HG03442 (cell line): ENCODE results near the gene KLK3.

Source experiments
- ATAC-seq: cut with Tn5 transposase; IDR thresholded peaks from one replicate; pipeline ENCODE4 v1.9.1; 2021; ENCODE audit warnings: mild to moderate bottlenecking, moderate library complexity; ENCODE audit not compliant: unreplicated experiment

The KLK3 gene

DNA sequence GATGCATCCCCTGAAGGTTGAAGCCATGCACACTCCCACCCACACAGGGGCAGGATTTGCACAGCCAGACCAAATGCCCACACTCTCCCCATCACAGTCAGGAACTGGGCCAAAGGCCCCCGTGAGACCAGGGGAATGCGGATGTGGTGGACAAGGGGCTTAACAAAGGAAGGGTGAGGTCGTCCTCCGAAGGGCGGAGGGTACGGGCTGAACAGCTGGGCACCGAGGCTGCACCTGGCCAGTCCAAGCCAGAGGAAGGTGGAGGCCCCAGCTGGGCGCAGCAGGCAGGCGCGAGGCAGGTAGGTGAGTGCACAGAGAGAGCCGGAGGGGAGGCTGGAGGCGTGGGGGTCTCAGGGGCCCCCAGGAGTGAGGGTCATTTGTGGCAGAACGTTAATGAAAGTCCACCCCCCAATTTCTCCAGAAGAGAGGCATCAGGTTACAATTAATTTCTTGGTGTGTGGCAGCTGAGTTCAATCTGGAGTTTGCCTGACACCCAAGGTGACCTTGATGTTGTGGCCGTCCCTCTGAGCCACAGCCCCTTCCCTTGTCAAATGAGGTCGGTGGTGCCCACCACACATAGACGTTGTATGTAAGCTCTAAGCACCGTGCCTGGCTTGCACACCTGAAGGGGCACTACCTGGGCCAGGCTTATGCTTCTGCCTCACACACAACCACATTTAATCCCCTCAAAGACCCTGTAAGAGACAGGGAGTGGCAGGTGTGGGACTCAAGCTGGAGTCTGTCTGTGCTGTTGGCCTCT is 24.3 kb upstream of the KLK3 start:
- no peak for ATAC-seq

DNA sequence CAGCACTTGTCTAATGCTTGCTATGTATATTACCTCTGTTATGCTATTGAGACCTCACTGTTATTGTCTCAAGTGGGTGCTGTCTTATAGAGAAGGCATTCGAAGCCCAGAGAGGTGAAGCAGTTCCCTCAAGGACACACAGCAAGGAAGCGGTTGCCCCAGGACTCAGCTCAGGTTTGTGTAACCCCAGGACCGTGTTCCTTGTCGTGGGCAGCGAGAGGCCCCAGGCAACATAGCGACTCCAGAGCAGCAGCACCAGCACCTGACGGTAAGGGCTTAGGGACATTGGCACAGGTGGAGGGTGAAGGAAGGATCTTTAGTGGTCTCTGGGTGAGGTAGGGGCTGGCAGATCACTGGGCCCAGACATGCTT is 23.7 kb upstream of the KLK3 start:
- ATAC-seq, result no peak

DNA sequence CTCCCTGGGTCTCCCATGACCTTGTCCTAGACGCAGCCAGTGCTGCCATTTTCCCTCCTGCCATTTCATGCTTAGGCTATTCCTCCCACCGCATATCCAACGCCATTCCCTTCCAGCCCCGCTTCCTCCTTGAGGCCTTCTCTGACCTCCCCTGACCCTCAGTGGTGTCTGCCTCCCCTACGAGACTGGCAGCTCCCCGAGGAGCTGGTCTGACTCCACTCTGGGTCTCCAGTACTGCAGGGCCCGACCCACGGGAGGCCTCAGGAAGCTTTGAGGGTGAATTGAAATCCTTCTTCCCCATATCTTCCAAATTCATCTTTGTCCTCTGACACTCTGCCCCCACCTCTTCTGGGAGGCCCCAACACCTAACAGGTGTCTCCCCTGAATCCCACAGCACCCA is 22.0 kb upstream of the KLK3 start:
- no peak for ATAC-seq

DNA sequence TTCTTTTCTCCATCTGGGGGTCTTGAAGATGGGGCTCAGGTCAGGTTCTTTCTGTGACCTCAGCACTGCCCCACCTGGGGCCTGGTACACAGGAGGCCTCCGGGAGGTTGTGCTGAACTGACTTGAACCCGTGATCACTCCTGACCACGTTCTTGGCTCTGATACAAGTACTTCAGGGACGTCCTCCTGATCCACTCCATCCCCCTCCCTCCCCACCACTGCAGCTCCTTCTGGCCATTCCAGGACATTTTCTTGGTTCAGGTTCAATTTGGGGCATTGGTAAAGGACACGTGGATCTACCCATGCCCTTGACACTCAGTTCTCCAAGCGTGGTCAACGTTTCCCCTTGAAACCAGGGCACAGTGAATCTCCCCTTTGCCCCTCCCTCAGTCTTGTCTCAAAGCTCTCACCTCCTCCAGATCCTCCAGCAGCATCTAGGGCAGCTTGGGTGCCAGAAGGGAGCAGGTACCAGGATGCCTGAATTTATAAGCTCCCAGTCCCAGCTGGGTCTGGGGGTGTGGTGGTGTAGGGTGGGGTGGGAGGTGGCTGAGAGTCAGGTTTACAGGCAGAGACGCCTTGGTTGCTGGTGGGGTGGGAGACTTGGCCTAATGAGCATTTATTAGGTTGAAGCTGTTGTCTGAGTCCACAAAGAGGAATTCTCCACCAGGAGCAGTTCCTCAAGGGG is 21.5 kb upstream of the KLK3 start, which contains the start of gene KLK15:
KLK15 (minus strand) TSS at position 458 of the 685 bp plus-strand sequence. CDS start 2,082 bp downstream, outside the sequence.
- no peak for ATAC-seq

DNA sequence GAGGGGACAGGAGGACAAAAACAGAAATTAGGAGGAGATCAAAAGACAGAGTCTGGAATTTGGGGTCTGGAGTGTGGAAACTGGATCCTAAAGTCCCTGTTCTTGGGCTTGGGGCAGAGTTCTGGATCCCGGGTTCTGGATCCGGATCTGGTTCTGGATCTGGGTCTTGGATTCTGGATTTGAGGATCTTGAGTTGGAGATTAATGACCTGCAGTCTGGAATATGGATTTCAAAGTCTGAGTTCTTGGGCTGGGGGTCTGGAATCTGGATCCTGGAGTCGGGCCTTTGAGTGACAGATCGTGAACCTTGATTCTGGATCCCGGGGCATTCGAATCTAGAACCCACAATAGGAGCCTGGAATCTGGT is 20.9 kb upstream of the KLK3 start:
- ATAC-seq, result no peak

DNA sequence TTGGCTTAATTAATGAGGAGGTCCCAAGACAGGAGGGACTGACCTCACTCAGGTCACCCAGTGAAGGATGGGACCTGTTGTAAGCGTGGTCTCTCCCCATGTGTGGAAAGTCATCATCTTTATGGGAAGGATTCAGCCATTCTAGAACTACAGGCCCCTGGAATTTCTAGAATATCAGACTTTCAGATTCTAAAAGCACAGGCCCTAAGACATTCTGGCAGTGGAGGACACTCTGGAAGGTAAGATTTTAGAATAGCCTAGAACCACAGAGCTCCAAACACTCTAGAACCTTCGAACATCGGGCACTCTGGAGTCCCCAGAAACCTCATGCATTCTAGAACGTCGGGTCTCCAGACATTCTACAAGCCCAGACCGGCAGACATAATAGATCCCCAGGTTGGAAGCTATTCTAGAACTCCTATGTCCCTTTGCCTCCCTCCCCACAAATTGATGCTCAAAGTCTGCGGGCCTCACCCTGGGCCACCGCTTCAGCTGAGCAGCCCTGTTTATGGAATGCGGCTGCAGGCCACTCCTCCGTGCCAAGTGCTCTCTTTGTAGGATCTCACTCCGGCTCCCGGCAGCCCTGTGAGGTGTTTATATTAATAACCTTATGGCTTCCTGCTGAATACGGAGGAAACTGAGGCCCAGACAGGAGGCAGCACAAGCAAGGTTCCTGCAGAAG is 19.5 kb upstream of the KLK3 start:
- ATAC-seq, result no peak

DNA sequence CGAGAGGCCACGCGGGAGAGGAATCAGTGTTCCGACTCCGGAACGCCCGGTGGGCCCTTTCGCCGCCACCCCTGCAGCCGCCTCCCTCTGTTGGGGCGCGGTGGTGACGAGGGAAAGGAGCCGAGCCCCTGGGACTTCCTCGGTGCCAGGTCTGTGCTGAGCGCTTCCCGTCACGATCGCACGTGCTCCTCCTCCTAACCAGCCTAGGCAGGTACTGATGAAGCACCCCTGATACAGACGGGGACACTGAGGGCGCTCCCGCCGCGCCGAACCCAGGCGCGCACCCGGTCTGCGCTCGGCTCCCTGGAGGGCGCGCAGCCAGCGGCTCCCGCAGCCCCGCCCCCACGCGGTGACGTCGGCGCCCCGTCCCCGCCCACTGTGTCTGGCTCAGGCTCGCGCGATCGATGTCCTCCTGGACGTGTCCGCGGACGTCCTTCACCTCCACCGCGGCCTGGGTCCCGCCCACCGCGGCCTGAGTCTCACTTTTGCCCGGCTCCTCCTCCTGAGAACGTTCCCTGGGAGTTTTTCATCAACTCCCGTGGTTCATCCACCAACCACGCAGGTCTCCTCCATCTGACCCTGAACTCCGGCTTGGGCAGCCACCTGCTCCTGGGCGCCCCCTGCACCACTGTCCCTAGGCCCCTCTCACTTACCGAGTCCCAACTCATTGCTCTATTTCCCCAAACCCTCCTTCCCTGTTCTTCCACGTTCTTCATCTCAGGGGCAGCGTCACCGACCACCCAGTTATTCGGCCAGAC is 18.8 kb upstream of the KLK3 start:
- peak; percentile 81 for ATAC-seq

DNA sequence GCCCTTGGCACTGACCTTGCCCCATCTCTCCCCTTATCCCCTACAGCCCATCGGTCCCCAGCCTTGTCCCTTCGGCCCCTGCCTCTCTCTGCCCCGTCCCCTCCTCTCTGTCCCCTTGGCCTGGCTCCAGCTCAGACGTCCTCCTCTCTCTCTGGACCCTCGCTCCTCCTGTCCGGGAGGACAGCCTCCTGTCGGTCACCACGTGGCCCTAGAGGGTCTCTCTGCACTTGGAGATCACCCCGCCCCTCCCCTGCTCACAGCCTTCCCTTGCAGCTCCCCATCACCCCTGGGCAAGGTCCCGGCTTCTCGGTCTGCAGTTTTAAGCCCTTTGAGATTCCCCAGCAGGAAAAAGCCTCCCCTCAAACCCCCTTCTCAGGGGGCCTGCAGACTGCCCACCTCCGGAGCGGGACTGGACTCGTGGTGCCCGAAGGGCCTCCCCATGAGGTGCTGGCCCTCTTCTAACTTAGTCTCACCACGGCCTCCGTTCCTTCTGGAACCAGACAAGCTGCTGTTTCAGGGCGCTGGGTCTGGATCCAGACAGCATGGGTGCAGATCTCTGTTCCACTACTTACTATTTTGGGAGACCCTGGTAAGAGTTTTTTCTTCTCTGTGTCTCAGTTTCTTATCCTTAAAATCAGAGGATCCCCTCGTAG is 18.0 kb upstream of the KLK3 start:
- ATAC-seq, result no peak

DNA sequence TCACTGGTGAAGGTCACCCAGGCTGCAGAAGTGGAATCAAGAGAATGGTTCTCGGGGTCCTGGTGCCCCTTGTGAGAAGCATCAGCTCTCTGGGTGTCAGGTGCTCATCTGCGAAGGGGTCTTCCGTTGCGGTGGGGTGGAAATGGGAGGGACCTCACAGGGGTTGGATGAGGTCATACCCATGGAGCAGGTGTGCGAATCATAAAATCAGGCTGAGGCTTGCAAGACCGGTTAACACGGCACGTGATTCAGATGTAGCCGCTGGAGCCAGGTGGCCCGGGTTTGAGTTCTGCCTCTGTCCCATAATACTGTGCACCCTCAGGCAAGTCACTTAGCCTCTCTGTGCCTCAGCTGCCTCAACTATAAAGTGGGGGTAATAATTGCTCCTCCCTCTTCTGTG is 17.4 kb upstream of the KLK3 start:
- ATAC-seq, result no peak

DNA sequence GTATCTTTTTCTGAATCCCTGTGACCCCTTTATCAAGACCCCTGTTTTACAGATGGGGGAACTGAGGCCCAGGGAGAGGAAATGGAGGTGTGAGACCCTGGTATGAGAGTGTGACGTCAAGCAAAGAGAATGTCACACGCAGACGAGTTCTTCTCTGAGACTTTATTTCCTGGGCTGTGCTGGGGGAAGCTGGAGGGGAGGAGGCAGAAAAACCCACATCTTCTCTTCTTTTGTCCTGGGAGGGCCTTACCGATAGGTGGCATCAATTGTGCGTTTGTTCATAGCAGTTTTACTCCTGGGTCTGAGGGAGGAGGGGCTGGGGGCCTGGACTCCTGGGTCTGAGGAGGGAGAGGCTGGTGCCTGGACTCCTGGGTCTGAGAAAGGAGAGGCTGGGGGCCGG is 16.5 kb upstream of the KLK3 start:
- ATAC-seq, result no peak

DNA sequence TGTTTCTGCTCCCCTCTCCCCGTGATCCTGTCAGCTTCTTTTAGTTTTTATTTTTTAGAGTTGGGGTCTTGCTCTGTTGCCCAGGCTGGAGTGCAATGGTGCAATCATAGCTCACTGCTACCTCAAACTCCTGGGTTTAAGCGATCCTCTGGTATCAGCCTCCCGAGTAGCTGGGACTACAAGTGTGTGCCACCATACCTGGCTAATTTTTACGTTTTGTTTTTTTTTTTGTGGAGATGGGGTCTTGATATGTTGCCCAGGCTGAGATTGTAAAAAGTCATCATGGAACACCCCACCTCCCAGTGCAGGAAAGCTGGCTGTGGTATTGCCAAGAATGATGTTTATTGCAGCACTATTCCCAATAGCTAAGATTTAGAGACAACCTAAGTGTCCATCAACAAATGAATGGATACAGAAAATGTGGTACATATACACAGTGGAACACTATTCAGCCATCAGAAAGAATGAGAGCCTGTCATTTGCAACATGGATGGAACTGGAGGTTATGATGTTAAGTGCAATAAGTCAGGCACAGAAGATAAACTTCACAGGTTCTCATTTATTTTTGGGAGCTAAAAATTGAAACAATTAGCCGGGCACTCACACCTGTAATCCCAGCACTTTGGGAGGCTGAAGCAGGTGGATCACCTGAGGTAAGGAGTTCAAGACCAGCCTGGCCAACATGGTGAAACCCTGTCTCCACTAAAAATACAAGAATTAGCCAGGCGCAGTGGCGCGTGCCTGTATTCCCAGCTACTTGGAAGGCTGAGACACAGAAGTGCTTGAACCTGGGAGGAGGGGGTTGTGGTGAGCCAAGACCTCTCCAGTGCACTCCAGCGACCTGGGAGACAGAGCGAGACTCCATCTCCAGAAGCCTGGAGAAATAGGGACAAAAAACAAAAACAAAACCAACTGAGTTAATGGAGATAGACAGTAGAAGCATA is 14.7 kb upstream of the KLK3 start:
- no peak for ATAC-seq

DNA sequence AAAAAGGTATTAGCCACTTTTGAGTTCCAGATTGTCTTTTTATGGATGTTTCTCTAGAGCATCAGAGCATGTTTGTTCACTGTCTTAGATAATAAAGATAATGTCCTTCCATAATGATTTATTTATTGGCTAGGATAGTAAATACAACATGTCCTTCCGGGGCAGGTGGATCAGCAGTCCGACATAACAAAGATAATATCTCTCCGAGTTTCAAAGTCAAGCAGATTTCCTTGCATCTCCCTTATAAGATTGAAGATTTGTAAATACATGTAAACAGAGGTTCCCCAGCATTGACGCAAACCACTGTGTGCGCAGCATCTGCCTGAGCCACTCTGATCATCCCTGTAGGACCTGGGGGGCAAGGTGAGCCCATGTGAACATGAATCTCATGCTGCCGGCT is 12.6 kb upstream of the KLK3 start:
- no peak for ATAC-seq

DNA sequence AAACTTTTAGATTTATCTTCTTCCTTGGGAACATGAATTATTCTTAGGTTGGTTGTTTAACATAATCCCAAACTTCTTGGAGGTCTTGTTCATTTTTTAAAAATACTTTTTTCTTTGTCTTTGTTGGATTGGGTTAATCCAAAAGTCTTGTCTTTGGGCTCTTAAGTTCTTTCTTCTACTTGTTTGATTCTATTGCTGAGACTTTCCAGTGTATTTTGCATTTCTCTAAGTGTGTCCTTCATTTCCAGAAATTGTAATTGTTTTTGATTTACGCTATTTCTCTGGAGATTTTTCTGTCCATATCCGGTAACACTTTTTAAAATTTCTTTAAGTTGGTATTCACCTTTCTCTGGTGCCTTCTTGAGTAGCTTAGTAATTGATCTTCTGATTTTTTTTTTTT is 11.5 kb upstream of the KLK3 start:
- no peak for ATAC-seq

DNA sequence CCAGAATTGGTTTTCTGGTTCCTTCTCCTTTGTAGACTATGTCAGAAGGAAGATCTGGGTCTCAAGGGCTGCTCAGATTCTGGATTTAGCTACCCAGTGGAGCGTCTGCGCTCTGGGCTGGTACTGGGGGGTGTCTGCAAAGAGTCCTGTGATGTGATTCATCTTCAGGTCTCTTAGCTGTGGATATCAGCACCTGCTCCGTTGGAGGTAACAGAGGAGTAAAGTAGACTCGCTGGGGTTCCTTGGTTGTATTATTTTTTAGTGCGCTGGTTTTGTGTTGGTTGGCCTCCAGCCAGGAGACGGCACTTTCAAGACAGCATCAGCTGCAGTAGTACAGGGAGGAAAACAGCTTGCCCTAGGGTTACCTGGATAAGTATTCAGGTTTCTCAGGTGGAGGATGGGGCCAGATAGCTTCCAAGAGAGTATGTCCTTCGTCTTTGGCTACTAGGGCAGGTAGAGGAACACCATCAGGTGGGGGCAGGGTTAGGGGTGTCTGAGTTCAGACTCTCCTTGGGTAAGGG is 11.0 kb upstream of the KLK3 start:
- ATAC-seq, result no peak

DNA sequence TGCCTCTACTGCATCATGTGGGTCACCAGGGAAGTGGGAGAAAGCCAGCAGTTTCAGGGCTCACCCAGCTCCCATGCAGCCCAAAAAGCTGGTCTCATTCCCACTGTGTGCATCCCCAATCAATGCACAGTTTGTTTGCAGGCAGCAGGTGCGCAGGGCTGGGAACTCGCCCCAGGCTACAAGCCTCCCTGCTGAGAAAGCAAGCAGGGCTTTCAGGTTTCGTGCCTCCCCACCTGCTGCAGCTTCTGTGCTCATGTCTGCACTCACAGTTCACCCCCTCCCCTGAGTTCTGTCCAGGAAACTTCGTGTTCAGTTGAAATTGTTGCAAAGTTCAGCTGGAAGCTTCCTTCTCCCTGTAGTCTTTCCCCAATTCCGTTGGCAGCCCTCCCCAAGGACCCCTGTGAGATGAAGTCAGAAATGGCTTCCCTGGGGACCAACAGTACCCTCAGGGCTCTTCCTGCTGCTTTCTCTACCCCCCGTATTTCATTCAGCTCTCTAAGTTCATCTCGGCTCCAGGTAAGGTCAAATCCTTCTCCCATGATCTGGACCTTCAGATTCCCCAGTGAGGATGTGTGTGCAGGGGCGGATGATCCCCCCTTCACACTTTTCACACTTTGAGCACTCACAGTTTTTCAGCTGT is 10.3 kb upstream of the KLK3 start:
- ATAC-seq, result no peak

DNA sequence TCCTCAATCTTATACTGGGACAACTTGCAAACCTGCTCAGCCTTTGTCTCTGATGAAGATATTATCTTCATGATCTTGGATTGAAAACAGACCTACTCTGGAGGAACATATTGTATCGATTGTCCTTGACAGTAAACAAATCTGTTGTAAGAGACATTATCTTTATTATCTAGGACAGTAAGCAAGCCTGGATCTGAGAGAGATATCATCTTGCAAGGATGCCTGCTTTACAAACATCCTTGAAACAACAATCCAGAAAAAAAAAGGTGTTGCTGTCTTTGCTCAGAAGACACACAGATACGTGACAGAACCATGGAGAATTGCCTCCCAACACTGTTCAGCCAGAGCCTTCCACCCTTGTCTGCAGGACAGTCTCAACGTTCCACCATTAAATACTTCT is 4.0 kb upstream of the KLK3 start:
- no peak for ATAC-seq

DNA sequence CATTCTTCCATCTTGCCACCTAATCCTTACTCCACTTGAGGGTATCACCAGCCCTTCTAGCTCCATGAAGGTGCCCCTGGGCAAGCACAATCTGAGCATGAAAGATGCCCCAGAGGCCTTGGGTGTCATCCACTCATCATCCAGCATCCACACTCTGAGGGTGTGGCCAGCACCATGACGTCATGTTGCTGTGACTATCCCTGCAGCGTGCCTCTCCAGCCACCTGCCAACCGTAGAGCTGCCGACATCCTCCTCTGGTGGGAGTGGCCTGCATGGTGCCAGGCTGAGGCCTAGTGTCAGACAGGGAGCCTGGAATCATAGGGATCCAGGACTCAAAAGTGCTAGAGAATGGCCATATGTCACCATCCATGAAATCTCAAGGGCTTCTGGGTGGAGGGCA is 3.1 kb upstream of the KLK3 start:
- ATAC-seq, result no peak

DNA sequence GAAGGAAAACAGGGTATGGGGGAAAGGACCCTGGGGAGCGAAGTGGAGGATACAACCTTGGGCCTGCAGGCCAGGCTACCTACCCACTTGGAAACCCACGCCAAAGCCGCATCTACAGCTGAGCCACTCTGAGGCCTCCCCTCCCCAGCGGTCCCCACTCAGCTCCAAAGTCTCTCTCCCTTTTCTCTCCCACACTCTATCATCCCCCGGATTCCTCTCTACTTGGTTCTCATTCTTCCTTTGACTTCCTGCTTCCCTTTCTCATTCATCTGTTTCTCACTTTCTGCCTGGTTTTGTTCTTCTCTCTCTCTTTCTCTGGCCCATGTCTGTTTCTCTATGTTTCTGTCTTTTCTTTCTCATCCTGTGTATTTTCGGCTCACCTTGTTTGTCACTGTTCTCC is 2.7 kb downstream of the KLK3 start:
- no peak for ATAC-seq

DNA sequence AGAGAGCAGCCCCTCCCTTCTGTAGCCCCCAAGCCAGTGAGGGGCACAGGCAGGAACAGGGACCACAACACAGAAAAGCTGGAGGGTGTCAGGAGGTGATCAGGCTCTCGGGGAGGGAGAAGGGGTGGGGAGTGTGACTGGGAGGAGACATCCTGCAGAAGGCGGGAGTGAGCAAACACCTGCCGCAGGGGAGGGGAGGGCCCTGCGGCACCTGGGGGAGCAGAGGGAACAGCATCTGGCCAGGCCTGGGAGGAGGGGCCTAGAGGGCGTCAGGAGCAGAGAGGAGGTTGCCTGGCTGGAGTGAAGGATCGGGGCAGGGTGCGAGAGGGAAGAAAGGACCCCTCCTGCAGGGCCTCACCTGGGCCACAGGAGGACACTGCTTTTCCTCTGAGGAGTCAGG is 4.2 kb downstream of the KLK3 start:
- no peak for ATAC-seq
